ENCODE results near the gene ROBO1. TPM values are rescaled to one million over a fixed set of nuclear protein-coding genes. Genes with fewer than 3 reads are reported as not detected.

ROBO1 gene
- total and polyA plus RNA-seq, 2 of the 8 experiments (the other 6 are each of a cell fraction or from before 2014, with no cell fraction given) = 51.4 to 91.0 TPM

DNA sequence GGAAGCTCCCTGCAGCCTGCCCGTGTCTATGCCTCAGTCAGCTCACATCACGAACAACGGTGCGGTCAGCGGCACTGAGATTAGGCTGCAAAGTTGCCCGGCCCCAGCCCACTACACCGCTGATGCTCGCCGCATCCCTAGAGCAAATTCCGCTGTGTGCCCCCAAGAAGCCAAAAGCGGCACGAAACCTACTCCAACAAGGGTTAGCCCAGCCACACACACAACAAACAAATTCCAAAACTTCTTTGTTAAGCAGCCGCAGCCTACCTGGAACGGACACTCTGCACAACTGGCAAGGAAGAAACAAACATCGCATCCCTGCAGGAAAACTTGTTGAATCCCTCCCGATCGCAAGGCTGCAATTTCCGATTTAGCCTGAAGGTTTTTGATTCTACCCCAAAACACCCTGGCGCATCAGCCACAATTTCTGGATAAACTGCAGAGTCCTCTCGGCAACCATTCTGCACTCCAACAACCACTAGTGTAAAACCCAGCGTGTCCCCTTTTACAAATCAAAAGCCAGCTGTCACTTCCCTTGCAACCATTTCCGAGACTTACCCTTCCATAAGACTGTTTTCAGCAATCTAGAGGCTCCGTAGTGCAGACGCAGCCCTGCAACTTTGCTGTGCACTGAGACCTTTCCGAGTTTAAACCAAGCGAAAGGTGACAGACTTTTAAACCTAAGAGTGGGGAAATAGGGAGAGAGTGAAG, 449 bp downstream of the ROBO1 start:
- H2BK20ac ChIP-seq (ENCODE audit: low read length) = no peak overlapping the region
- H3K56ac ChIP-seq (replicated peaks; ENCODE audit: insufficient read length, low read depth, low read length) = no peak overlapping the region
- no peak overlapping the region for H4K8ac ChIP-seq (ENCODE audit: extremely low read depth, insufficient read depth, low read length)
- H4K20me1 ChIP-seq (replicated peaks in 1 of 2; ENCODE audit: control insufficient read depth in 1 of 2, insufficient read depth in 2 of 2, low read length in 2 of 2) = no peaks in the 10 kb centered on the region
- no peak overlapping the region for H2AK5ac ChIP-seq (ENCODE audit: low read depth, low read length)
- no peaks in the 10 kb centered on the region for H3K79me2 ChIP-seq (ENCODE audit: control insufficient read depth in 1 of 2, insufficient read depth in 2 of 2, low read length in 2 of 2)
- H3K4ac ChIP-seq (replicated peaks; ENCODE audit: insufficient read length, low read depth, low read length) = no peak overlapping the region
- H2BK120ac ChIP-seq (replicated peaks; ENCODE audit: low read depth, low read length) = no peak overlapping the region
- H4K5ac ChIP-seq (ENCODE audit: insufficient read length, low read depth, low read length) = no peak overlapping the region
- H3K18ac ChIP-seq (ENCODE audit: extremely low read depth, low read length) = no peak overlapping the region
- no peak for FAIRE-seq
- peak overlapping the region; percentile 85 for H2AFZ ChIP-seq (ENCODE audit: low read length)
- ChIA-PET CTCF (ENCODE audit: partially characterized antibody) (interaction anchor here (0.7 to 1.8 kb wide), 4 partner anchors 8 to 161 kb away, joined by 3 to 5 read pairs (median 4); no protein-coding TSS in a partner anchor), POLR2A (ENCODE audit: partially characterized antibody) (no interaction called here)
- H3K14ac ChIP-seq (ENCODE audit: insufficient read length) = no peak overlapping the region
- no peak overlapping the region for H3K9ac ChIP-seq (replicated peaks in 1 of 4; ENCODE audit: extremely low read depth in 1 of 4, low read depth in 3 of 4, low read length in 3 of 4)
- no peak overlapping the region for H2BK15ac ChIP-seq (ENCODE audit: low read length)
- peaks cover 0 to 4% of the 10 kb centered on the region in 2 experiments; a peak in 1 of 4 replicates for H3K9me3 ChIP-seq (ENCODE audit: insufficient read depth in 2 of 2, low read depth in 1 of 2, low read length in 1 of 2)
- H3K4me3 ChIP-seq (ENCODE audit: extremely low read depth in 1 of 4, insufficient read depth in 2 of 4, low read depth in 3 of 4, low read length in 4 of 4) = peak overlapping the region; percentile 51 to 69 (median 54); a peak in 7 of 8 replicates
- H3K27me3 ChIP-seq (replicated peaks in 1 of 4; ENCODE audit: control insufficient read depth in 3 of 4, extremely low read depth in 1 of 4, insufficient read depth in 3 of 4, low read length in 3 of 4) = peaks cover 15 to 35% (median 27%) of the 10 kb centered on the region in 4 experiments
- H3K23me2 ChIP-seq (ENCODE audit: low read depth, low read length) = peaks cover 16% of the 10 kb centered on the region
- DNase-seq (ENCODE audit: low read depth in 1 of 2, low spot score in 2 of 2) = peak in 1 of 2 experiments; percentile 54
- peaks cover 0 to 9% (median 4%) of the 10 kb centered on the region in 4 experiments; a peak in 6 of 7 replicates for H3K4me1 ChIP-seq (replicated peaks in 1 of 4; ENCODE audit: control insufficient read depth in 3 of 4, insufficient read depth in 4 of 4, low read length in 3 of 4)
- H3K27ac ChIP-seq (ENCODE audit: low read depth, low read length) = no peak overlapping the region
- H2BK12ac ChIP-seq (ENCODE audit: low read depth, low read length) = no peak overlapping the region
- no peak overlapping the region for H2BK5ac ChIP-seq (ENCODE audit: low read depth, low read length)
- peak overlapping the region; percentile 92 to 97 for H3K4me2 ChIP-seq (ENCODE audit: insufficient read depth in 1 of 2, low read depth in 2 of 2, low read length in 2 of 2)
- no peak overlapping the region for H4K91ac ChIP-seq (replicated peaks; ENCODE audit: insufficient read length, low read length)
- no peaks in the 10 kb centered on the region for H3K36me3 ChIP-seq (ENCODE audit: control insufficient read depth in 2 of 4, insufficient read depth in 4 of 4, low read length in 3 of 4)
- H3K79me1 ChIP-seq (ENCODE audit: low read depth, low read length) = no peaks in the 10 kb centered on the region
- 3% methylated on average over 26 of the region's 26 CpGs; no CpG with 5 or more reads in 1 of the 2 experiments for WGBS, 2 experiments (ENCODE audit: extremely low coverage in 1 of 2, insufficient coverage in 1 of 2, insufficient read length in 1 of 2, insufficient replicate concordance in 2 of 2, low coverage in 1 of 2, low lambda C conversion rate in 2 of 2, missing lambda C conversion rate in 1 of 2)
- no peak overlapping the region for H3K23ac ChIP-seq (ENCODE audit: insufficient read length)
- no peak for TF ChIP-seq SP1 (IDR thresholded peaks at IDR 0.05; ENCODE audit: low read depth, low read length)
- TF ChIP-seq NRF1 (IDR thresholded peaks at IDR 0.05; ENCODE audit: low read depth, low read length) = no peak
- TF ChIP-seq, protein P1, sequence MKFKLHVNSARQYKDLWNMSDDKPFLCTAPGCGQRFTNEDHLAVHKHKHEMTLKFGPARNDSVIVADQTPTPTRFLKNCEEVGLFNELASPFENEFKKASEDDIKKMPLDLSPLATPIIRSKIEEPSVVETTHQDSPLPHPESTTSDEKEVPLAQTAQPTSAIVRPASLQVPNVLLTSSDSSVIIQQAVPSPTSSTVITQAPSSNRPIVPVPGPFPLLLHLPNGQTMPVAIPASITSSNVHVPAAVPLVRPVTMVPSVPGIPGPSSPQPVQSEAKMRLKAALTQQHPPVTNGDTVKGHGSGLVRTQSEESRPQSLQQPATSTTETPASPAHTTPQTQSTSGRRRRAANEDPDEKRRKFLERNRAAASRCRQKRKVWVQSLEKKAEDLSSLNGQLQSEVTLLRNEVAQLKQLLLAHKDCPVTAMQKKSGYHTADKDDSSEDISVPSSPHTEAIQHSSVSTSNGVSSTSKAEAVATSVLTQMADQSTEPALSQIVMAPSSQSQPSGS (IDR thresholded peaks at IDR 0.05; ENCODE audit: low read length) = no peak
- TF ChIP-seq EZH2 (IDR thresholded peaks at IDR 0.05; ENCODE audit: low read depth, low read length, severe bottlenecking) = peak; percentile 44
- TF ChIP-seq, protein P2, sequence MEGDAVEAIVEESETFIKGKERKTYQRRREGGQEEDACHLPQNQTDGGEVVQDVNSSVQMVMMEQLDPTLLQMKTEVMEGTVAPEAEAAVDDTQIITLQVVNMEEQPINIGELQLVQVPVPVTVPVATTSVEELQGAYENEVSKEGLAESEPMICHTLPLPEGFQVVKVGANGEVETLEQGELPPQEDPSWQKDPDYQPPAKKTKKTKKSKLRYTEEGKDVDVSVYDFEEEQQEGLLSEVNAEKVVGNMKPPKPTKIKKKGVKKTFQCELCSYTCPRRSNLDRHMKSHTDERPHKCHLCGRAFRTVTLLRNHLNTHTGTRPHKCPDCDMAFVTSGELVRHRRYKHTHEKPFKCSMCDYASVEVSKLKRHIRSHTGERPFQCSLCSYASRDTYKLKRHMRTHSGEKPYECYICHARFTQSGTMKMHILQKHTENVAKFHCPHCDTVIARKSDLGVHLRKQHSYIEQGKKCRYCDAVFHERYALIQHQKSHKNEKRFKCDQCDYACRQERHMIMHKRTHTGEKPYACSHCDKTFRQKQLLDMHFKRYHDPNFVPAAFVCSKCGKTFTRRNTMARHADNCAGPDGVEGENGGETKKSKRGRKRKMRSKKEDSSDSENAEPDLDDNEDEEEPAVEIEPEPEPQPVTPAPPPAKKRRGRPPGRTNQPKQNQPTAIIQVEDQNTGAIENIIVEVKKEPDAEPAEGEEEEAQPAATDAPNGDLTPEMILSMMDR (IDR thresholded peaks at IDR 0.05; ENCODE audit: control extremely low read depth in 1 of 3, insufficient read depth in 1 of 3, low read depth in 1 of 3, low read length in 3 of 3) = peak in 1 of 3 experiments; percentile 32; a peak in 1 of 4 replicates
- TF ChIP-seq JUND (IDR thresholded peaks at IDR 0.05; ENCODE audit: low read length) = no peak
- TF ChIP-seq EGR1 (IDR thresholded peaks at IDR 0.05; ENCODE audit: borderline replicate concordance, low read depth, low read length) = no peak
- no peak for TF ChIP-seq CEBPB (IDR thresholded peaks at IDR 0.05; ENCODE audit: low read depth, low read length)
